GM06990 (cell line): ENCODE data around the gene MYRF.

Experiments used
- DNase-seq: peaks from one replicate; pipeline ENCODE4 v3.0.0-alpha.2; 2011; ENCODE audit not compliant: insufficient read length; ENCODE audit errors: extremely low read depth
- H3K27me3 ChIP-seq: replicated peaks from 2 replicates; pipeline ENCODE4 v1.6.0; 2011; ENCODE audit warnings: low read length; ENCODE audit not compliant: control insufficient read depth, insufficient read depth
- H3K36me3 ChIP-seq: 2 replicates; pipeline ENCODE4 v1.5.1; 2011; ENCODE audit warnings: low read length; ENCODE audit not compliant: control insufficient read depth, insufficient read depth
- H3K4me3 ChIP-seq: replicated peaks from 2 replicates; pipeline ENCODE4 v1.5.1; 2011; ENCODE audit warnings: low read depth, mild to moderate bottlenecking, control low read depth, low read length
- CTCF ChIP-seq: IDR thresholded peaks from 2 replicates; pipeline ENCODE4 v1.5.1; 2011; ENCODE audit warnings: low read length, control low read depth, mild to moderate bottlenecking, inconsistent platforms; ENCODE audit not compliant: insufficient read depth, poor library complexity, severe bottlenecking

Gene MYRF

GRCh38 chr11:61799665-61800284, 47.3 kb downstream of the MYRF start:
- no peak for TF ChIP-seq CTCF

GRCh38 chr11:61800331-61801281, 48.2 kb downstream of the MYRF start:
- no peak for DNase-seq
- no peak for TF ChIP-seq CTCF
- H3K27me3 ChIP-seq: no peaks in the 10 kb centered on the region
- no peak overlapping the region for H3K4me3 ChIP-seq
- peaks cover 23% of the 10 kb centered on the region for H3K36me3 ChIP-seq

More at GRCh38 chr11:61799665-61800284, 47.3 kb downstream of the MYRF start:
- H3K4me3 ChIP-seq: no peak overlapping the region
- H3K27me3 ChIP-seq: no peaks in the 10 kb centered on the region
- H3K36me3 ChIP-seq: peaks cover 24% of the 10 kb centered on the region
- no peak for DNase-seq

- no peak for DNase-seq
- no peak for TF ChIP-seq CTCF
- Histone ChIP-seq H3K27me3 (no peaks in the 10 kb centered on the region), H3K4me3 (no peak overlapping the region), H3K36me3 (peaks cover 25% of the 10 kb centered on the region)
Measured at GRCh38 chr11:61802605-61803004, 50.2 kb downstream of the MYRF start.

GRCh38 chr11:61803889-61804647, 51.6 kb downstream of the MYRF start:
- no peak for TF ChIP-seq CTCF
- Histone ChIP-seq H3K36me3 (peaks cover 27% of the 10 kb centered on the region), H3K27me3 (no peaks in the 10 kb centered on the region), H3K4me3 (no peak overlapping the region)
- no peak for DNase-seq

- no peaks in the 10 kb centered on the region for H3K27me3 ChIP-seq
- no peak overlapping the region for H3K4me3 ChIP-seq
- TF ChIP-seq CTCF: no peak
- DNase-seq: no peak
- peaks cover 26% of the 10 kb centered on the region for H3K36me3 ChIP-seq
Measured at GRCh38 chr11:61805146-61805545, 52.7 kb downstream of the MYRF start.
